Smooth muscle cell (in vitro differentiated cells): ENCODE results near the gene RNF150. TPM values are rescaled to one million over a fixed set of nuclear protein-coding genes. Genes with fewer than 3 reads are reported as not detected.

ENCODE experiments used
- DNase-seq: peaks from one replicate; lab custom pipeline; 2025; ENCODE audit not compliant: unreplicated experiment; lab: John Stamatoyannopoulos, UW
- H2AFZ ChIP-seq: fragments of 200-600 bp; sonication (generic); 2 replicates; pipeline ENCODE4 v1.6.0; 2016; ENCODE audit warnings: antibody characterized with exemption, low read depth, mild to moderate bottlenecking
- H3F3A ChIP-seq: fragments of 200-600 bp; sonication (generic); 2 replicates; pipeline ENCODE4 v1.6.0; 2017; ENCODE audit warnings: antibody characterized with exemption, low read depth
- H3K27ac ChIP-seq: fragments of 200-600 bp; sonication (generic); 2 replicates; pipeline ENCODE4 v1.5.1; 2016; ENCODE audit warnings: low read depth, mild to moderate bottlenecking
- H3K27me3 ChIP-seq: fragments of 200-600 bp; sonication (generic); 2 replicates; pipeline ENCODE4 v1.6.1; 2016; ENCODE audit warnings: low read depth, mild to moderate bottlenecking
- H3K36me3 ChIP-seq: fragments of 200-600 bp; sonication (generic); 2 replicates; pipeline ENCODE4 v1.5.1; 2016; ENCODE audit warnings: low read depth
- H3K4me1 ChIP-seq: fragments of 200-600 bp; sonication (generic); 2 replicates; pipeline ENCODE4 v1.5.1; 2016; ENCODE audit warnings: low read depth
- H3K4me2 ChIP-seq: fragments of 200-600 bp; sonication (generic); 2 replicates; pipeline ENCODE4 v1.6.0; 2016; ENCODE audit warnings: mild to moderate bottlenecking
- H3K4me3 ChIP-seq: fragments of 200-600 bp; sonication (generic); 2 replicates; pipeline ENCODE4 v1.5.1; 2016; ENCODE audit warnings: mild to moderate bottlenecking
- H3K79me2 ChIP-seq: fragments of 200-600 bp; sonication (generic); 2 replicates; pipeline ENCODE4 v1.6.0; 2016; ENCODE audit warnings: low read depth, mild to moderate bottlenecking
- H3K9ac ChIP-seq: fragments of 200-600 bp; sonication (generic); 2 replicates; pipeline ENCODE4 v1.6.0; 2016; ENCODE audit warnings: low read depth
- H3K9me3 ChIP-seq: fragments of 200-600 bp; sonication (generic); replicated peaks from 2 replicates; pipeline ENCODE4 v1.5.1; 2016; ENCODE audit warnings: low read depth
- H4K20me1 ChIP-seq: fragments of 200-600 bp; sonication (generic); 2 replicates; pipeline ENCODE4 v1.6.0; 2016; ENCODE audit warnings: low read depth
- CTCF ChIP-seq: fragments of 200-600 bp; sonication (generic); IDR thresholded peaks from 2 replicates; pipeline ENCODE4 v1.5.1; 2017; ENCODE audit warnings: borderline replicate concordance, mild to moderate bottlenecking, antibody characterized with exemption; ENCODE audit not compliant: insufficient read depth, poor library complexity, severe bottlenecking
- WGBS: methylation state at CpG from one replicate; pipeline ENCODE4 v1.1.7; 2016; ENCODE audit warnings: low lambda C conversion rate; 5-methylcytosine and 5-hydroxymethylcytosine counted together
- polyA plus RNA-seq: library from polyadenylated mRNA; unstranded; fragments of >200 nt; fragmentation: Nextera tagmentation; extraction: Ambion mirVana; gene quantifications from 2 replicates; pipeline ENCODE4 v1.2.1, GENCODE V29; 2016
- total RNA-seq: library from RNA; depleted of rRNA; stranded (reverse); fragments of >200 nt; gene quantifications from 2 replicates; pipeline ENCODE4 v1.2.3, GENCODE V29; 2014

RNF150 gene
- total and polyA plus RNA-seq, 2 experiments from 2014 or later = 0.09 to 2.2 TPM

DNA sequence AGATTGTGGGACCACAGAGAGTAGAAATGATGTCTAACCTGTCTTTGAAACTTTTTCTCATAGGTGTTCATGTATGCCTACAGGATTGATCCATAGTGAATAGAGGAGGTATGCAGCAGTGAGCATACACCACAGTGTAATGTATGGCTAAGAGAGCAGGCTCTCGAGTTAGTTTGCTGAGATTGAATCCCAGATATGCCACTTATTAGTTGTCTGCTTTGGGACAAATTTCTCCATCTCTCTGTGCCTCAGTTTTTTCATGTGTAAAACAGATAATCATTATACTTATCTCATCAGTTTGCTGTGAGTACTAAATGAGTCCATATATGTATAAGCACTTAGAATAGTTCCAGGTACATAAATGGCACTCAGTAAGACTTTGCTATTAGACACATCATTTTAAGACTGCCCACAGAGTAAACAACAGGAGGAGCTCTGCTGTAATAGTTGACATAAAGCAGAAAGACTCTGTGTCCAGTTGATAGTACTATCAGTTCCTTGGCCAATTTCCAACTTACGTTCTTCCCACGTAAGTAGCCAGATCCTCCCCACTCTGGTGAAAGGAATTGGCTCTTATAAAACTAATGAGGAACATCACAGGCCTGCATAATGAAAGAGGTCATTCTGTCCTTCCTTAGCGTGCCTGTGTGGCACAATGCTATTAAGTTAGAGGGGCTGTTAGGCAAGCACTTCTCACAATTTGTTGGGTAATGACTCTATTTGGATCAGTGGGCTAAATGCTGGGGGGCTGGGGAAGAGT is 20.7 kb upstream of the RNF150 start:
- TF ChIP-seq CTCF = no peak
- H3K79me2 ChIP-seq = no peaks in the 10 kb centered on the region
- no peaks in the 10 kb centered on the region for H3K36me3 ChIP-seq
- no peak overlapping the region for H3K27ac ChIP-seq
- no peak for DNase-seq
- H2AFZ ChIP-seq = no peak overlapping the region
- H3K4me3 ChIP-seq = no peak overlapping the region
- 12% methylated on average over 4 of the region's 4 CpGs for WGBS
- H3F3A ChIP-seq = no peaks in the 10 kb centered on the region
- H3K9me3 ChIP-seq = no peaks in the 10 kb centered on the region
- no peak overlapping the region for H3K4me2 ChIP-seq
- no peak overlapping the region for H3K9ac ChIP-seq
- no peaks in the 10 kb centered on the region for H3K4me1 ChIP-seq
- no peaks in the 10 kb centered on the region for H4K20me1 ChIP-seq
- no peaks in the 10 kb centered on the region for H3K27me3 ChIP-seq

DNA sequence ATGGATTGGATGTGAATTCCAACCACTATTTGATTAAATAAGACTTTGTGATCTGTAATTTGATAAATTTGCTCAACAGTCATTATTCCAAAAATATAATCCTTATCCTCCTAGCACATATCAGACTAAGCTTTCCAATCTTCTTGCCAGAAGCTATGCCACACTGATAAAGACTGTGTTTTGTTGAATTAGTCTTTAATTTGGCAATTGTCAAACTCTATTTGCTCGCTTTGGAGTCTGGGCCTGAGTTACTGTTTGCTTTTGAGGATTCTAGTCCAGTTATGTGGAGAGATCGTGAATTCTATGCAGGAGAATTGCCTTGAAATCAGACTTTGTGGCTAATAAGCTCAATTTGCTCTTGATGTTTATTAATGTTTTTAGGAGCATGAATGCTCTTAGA is 10.9 kb upstream of the RNF150 start:
- Histone ChIP-seq H3K27ac (no peak overlapping the region), H3K9me3 (no peaks in the 10 kb centered on the region), H2AFZ (no peak overlapping the region), H4K20me1 (no peaks in the 10 kb centered on the region), H3K4me2 (no peak overlapping the region), H3K4me3 (no peak overlapping the region), H3F3A (no peaks in the 10 kb centered on the region), H3K4me1 (no peaks in the 10 kb centered on the region), H3K79me2 (no peaks in the 10 kb centered on the region), H3K9ac (no peak overlapping the region), H3K36me3 (no peaks in the 10 kb centered on the region), H3K27me3 (no peaks in the 10 kb centered on the region)
- DNase-seq = no peak
- TF ChIP-seq CTCF = no peak
- 90% methylated on average over 2 of the region's 2 CpGs for WGBS

GRCh38 chr4:141142423-141142822 is 9.2 kb upstream of the RNF150 start:
- Histone ChIP-seq H3K9me3 (no peaks in the 10 kb centered on the region), H4K20me1 (no peaks in the 10 kb centered on the region), H3K79me2 (no peaks in the 10 kb centered on the region), H3K9ac (no peak overlapping the region), H3K4me2 (no peak overlapping the region), H2AFZ (no peak overlapping the region), H3K27me3 (peaks cover 7% of the 10 kb centered on the region), H3K27ac (no peak overlapping the region), H3K4me1 (no peaks in the 10 kb centered on the region), H3K4me3 (no peak overlapping the region), H3F3A (no peaks in the 10 kb centered on the region), H3K36me3 (no peaks in the 10 kb centered on the region)
- no peak for DNase-seq
- TF ChIP-seq CTCF = no peak
- 93% methylated on average over 7 of the region's 7 CpGs for WGBS
